Natural killer cell treated with Interleukin-12 subunit alpha and Interleukin-12 subunit beta and Interleukin-15 and Interleukin-18, amount 100 ng/mL, for 72 hours (primary cell): ENCODE results near the gene CNDP2. TPM values are rescaled to one million over a fixed set of nuclear protein-coding genes. Genes with fewer than 3 reads are reported as not detected.
"Not testable (repeated sequence)": the region's sequence is repeated elsewhere in the genome, so short reads cannot be mapped to it uniquely, and the experiment has no call there.

Experiments
- ATAC-seq, 2 donors: fragments of 150-1000 bp; cut with Tn5 transposase in 1 of 2; sonication (Bioruptor Pico), chemical (Tn5 transposase) in 1 of 2; 2 replicates each; pipeline ENCODE4 v1.10.0; 2021
- DNase-seq: peaks from one replicate; pipeline ENCODE4 v3.0.0; 2022; ENCODE audit warnings: low spot score
- H3K27ac Mint-ChIP-seq, 2 donors: 1 replicate in 1 of 2; 2 replicates in 1 of 2; pipeline ENCODE4 v1.8.0; 2022; ENCODE audit warnings: mixed read lengths in 2 of 2, mild to moderate bottlenecking in 1 of 2, moderate library complexity in 1 of 2
- H3K27me3 Mint-ChIP-seq, 2 donors: 1 replicate in 1 of 2; 2 replicates in 1 of 2; pipeline ENCODE4 v1.8.0; 2022; ENCODE audit warnings: mixed read lengths in 2 of 2
- H3K36me3 Mint-ChIP-seq: one replicate; pipeline ENCODE4 v1.8.0; 2022; ENCODE audit warnings: mixed read lengths
- H3K4me1 Mint-ChIP-seq, 2 donors: 1 replicate in 1 of 2; 2 replicates in 1 of 2; pipeline ENCODE4 v1.8.0; 2022; ENCODE audit warnings: low read depth in 2 of 2, mixed read lengths in 2 of 2, mild to moderate bottlenecking in 1 of 2
- H3K4me3 Mint-ChIP-seq: one replicate; pipeline ENCODE4 v1.8.0; 2022; ENCODE audit warnings: mixed read lengths
- H3K9me3 Mint-ChIP-seq: 2 replicates; pipeline ENCODE4 v1.8.0; 2022; ENCODE audit warnings: mixed read lengths
- total RNA-seq, 2 donors: library from RNA; stranded (reverse); gene quantifications; one replicate each; pipeline ENCODE4 v1.2.3, GENCODE V29; 2022

CNDP2 gene
- total RNA-seq, 2 donors from 2014 or later = 152 to 215 TPM

GRCh38 chr18:74499633-74500032, 3.5 kb downstream of the CNDP2 start:
- ATAC-seq (peak in 1 of 2 donors; percentile 47), DNase-seq (no peak)
- H3K9me3 Mint-ChIP-seq = no peaks in the 10 kb centered on the region
- peaks cover 47 to 57% of the 10 kb centered on the region in 2 donors for H3K4me1 Mint-ChIP-seq
- no peaks in the 10 kb centered on the region for H3K27me3 Mint-ChIP-seq
- H3K27ac Mint-ChIP-seq = peak overlapping the region; percentile 93 to 96
- peak overlapping the region; percentile 85 for H3K4me3 Mint-ChIP-seq
- H3K36me3 Mint-ChIP-seq = peaks cover 12% of the 10 kb centered on the region

GRCh38 chr18:74500372-74500771, 4.2 kb downstream of the CNDP2 start:
- Mint-ChIP-seq H3K27ac (peak overlapping the region; percentile 93 to 96), H3K36me3 (peaks cover 12% of the 10 kb centered on the region), H3K9me3 (no peaks in the 10 kb centered on the region), H3K27me3 (no peaks in the 10 kb centered on the region), H3K4me3 (peak overlapping the region; percentile 85), H3K4me1 (peaks cover 47 to 57% of the 10 kb centered on the region in 2 donors)
- ATAC-seq = no peak
- DNase-seq = no peak

- Mint-ChIP-seq H3K36me3 (peaks cover 12% of the 10 kb centered on the region), H3K4me1 (peaks cover 45 to 53% of the 10 kb centered on the region in 2 donors), H3K4me3 (peak overlapping the region; percentile 85), H3K27ac (peak overlapping the region; percentile 93 to 96)
- not testable (repeated sequence) for DNase-seq, H3K9me3 Mint-ChIP-seq, ATAC-seq, H3K27me3 Mint-ChIP-seq
Measured at GRCh38 chr18:74500774-74501173, 4.6 kb downstream of the CNDP2 start.

GRCh38 chr18:74501386-74501785, 5.2 kb downstream of the CNDP2 start:
- Mint-ChIP-seq H3K4me1 (peaks cover 43 to 49% of the 10 kb centered on the region in 2 donors), H3K27me3 (no peaks in the 10 kb centered on the region), H3K36me3 (peaks cover 12% of the 10 kb centered on the region), H3K27ac (peak overlapping the region; percentile 93 to 96), H3K9me3 (no peaks in the 10 kb centered on the region), H3K4me3 (peak overlapping the region; percentile 85)
- no peak for ATAC-seq
- no peak for DNase-seq

- H3K36me3 Mint-ChIP-seq = peaks cover 25% of the 10 kb centered on the region
- H3K4me1 Mint-ChIP-seq = peaks cover 40 to 43% of the 10 kb centered on the region in 2 donors
Measured at GRCh38 chr18:74503137-74503536, 7.0 kb downstream of the CNDP2 start.

GRCh38 chr18:74505776-74506175, 9.6 kb downstream of the CNDP2 start:
- H3K27me3 Mint-ChIP-seq = no peaks in the 10 kb centered on the region
- no peak overlapping the region for H3K27ac Mint-ChIP-seq
- no peak overlapping the region for H3K4me3 Mint-ChIP-seq
- no peak for DNase-seq
- ATAC-seq = no peak
- peaks cover 25% of the 10 kb centered on the region for H3K36me3 Mint-ChIP-seq
- H3K9me3 Mint-ChIP-seq = no peaks in the 10 kb centered on the region
- H3K4me1 Mint-ChIP-seq = peaks cover 16 to 24% of the 10 kb centered on the region in 2 donors

More at GRCh38 chr18:74503137-74503536, 7.0 kb downstream of the CNDP2 start:
- no peaks in the 10 kb centered on the region for H3K27me3 Mint-ChIP-seq
- no peak overlapping the region for H3K4me3 Mint-ChIP-seq
- no peak for ATAC-seq
- H3K27ac Mint-ChIP-seq = no peak overlapping the region
- DNase-seq = no peak
- no peaks in the 10 kb centered on the region for H3K9me3 Mint-ChIP-seq

GRCh38 chr18:74506448-74507084, 10.4 kb downstream of the CNDP2 start:
- Mint-ChIP-seq H3K27me3 (no peaks in the 10 kb centered on the region), H3K4me3 (no peak overlapping the region), H3K9me3 (no peaks in the 10 kb centered on the region), H3K4me1 (peaks cover 11 to 20% of the 10 kb centered on the region in 2 donors), H3K27ac (peak overlapping the region in 1 of 2 donors; percentile 32), H3K36me3 (peaks cover 19% of the 10 kb centered on the region)
- DNase-seq (no peak), ATAC-seq (no peak)

- H3K27me3 Mint-ChIP-seq = no peaks in the 10 kb centered on the region
- ATAC-seq (peak in 1 of 2 donors; percentile 43), DNase-seq (no peak)
- no peak overlapping the region for H3K4me3 Mint-ChIP-seq
- H3K9me3 Mint-ChIP-seq = no peaks in the 10 kb centered on the region
- H3K36me3 Mint-ChIP-seq = peaks cover 20% of the 10 kb centered on the region
- peaks cover 11 to 19% of the 10 kb centered on the region in 2 donors for H3K4me1 Mint-ChIP-seq
- H3K27ac Mint-ChIP-seq = peak overlapping the region in 1 of 2 donors; percentile 13
Measured at GRCh38 chr18:74507097-74507881, 11.1 kb downstream of the CNDP2 start.

GRCh38 chr18:74507927-74508326, 11.8 kb downstream of the CNDP2 start:
- H3K27me3 Mint-ChIP-seq = no peaks in the 10 kb centered on the region
- DNase-seq (no peak), ATAC-seq (no peak)
- peaks cover 11 to 22% of the 10 kb centered on the region in 2 donors for H3K4me1 Mint-ChIP-seq
- no peaks in the 10 kb centered on the region for H3K9me3 Mint-ChIP-seq
- H3K4me3 Mint-ChIP-seq = no peak overlapping the region
- H3K27ac Mint-ChIP-seq = peak overlapping the region in 1 of 2 donors; percentile 13
- peaks cover 26% of the 10 kb centered on the region for H3K36me3 Mint-ChIP-seq

GRCh38 chr18:74508366-74508765, 12.2 kb downstream of the CNDP2 start:
- no peak for ATAC-seq
- Mint-ChIP-seq H3K36me3 (peaks cover 22% of the 10 kb centered on the region), H3K4me1 (peaks cover 6 to 21% of the 10 kb centered on the region in 2 donors), H3K9me3 (no peaks in the 10 kb centered on the region), H3K4me3 (no peak overlapping the region), H3K27me3 (no peaks in the 10 kb centered on the region), H3K27ac (peak overlapping the region in 1 of 2 donors; percentile 13)
- no peak for DNase-seq

- H3K4me1 Mint-ChIP-seq = peaks cover 5 to 23% of the 10 kb centered on the region in 2 donors
Measured at GRCh38 chr18:74508821-74509225, 12.7 kb downstream of the CNDP2 start.

GRCh38 chr18:74509856-74510769, 13.9 kb downstream of the CNDP2 start:
- Mint-ChIP-seq H3K4me3 (no peak overlapping the region), H3K27ac (peak overlapping the region in 1 of 2 donors; percentile 50), H3K27me3 (no peaks in the 10 kb centered on the region), H3K36me3 (peaks cover 20% of the 10 kb centered on the region), H3K4me1 (peaks cover 5 to 23% of the 10 kb centered on the region in 2 donors), H3K9me3 (no peaks in the 10 kb centered on the region)
- DNase-seq (no peak), ATAC-seq (no peak)

More at GRCh38 chr18:74508821-74509225, 12.7 kb downstream of the CNDP2 start:
- Mint-ChIP-seq H3K4me3 (no peak overlapping the region), H3K27ac (peak overlapping the region in 1 of 2 donors; percentile 13), H3K36me3 (peaks cover 20% of the 10 kb centered on the region), H3K27me3 (no peaks in the 10 kb centered on the region), H3K9me3 (no peaks in the 10 kb centered on the region)
- ATAC-seq (no peak), DNase-seq (no peak)

- Mint-ChIP-seq H3K9me3 (no peaks in the 10 kb centered on the region), H3K4me1 (peaks cover 5 to 21% of the 10 kb centered on the region in 2 donors), H3K27me3 (no peaks in the 10 kb centered on the region), H3K4me3 (no peak overlapping the region), H3K27ac (no peak overlapping the region), H3K36me3 (peaks cover 20% of the 10 kb centered on the region)
- no peak for ATAC-seq
- DNase-seq = no peak
Measured at GRCh38 chr18:74510770-74511095, 14.6 kb downstream of the CNDP2 start.
